HEK293 (cell line): ENCODE results near the gene C2orf78.

ENCODE experiments used
- MYNN ChIP-seq: fragments of 450-650 bp; formaldehyde crosslinking; IDR thresholded peaks from 2 replicates; pipeline ENCODE4 v1.5.1; 2016; ENCODE audit warnings: missing biosample characterization, missing genetic modification characterization, borderline replicate concordance
- YY1 ChIP-seq: fragments of 450-650 bp; formaldehyde crosslinking; IDR thresholded peaks from 2 replicates; pipeline ENCODE4 v1.5.1; 2018; ENCODE audit warnings: missing biosample characterization, missing genetic modification characterization
- ZBTB7A ChIP-seq: fragments of 450-650 bp; formaldehyde crosslinking; IDR thresholded peaks from 2 replicates; pipeline ENCODE4 v1.5.1; 2016; ENCODE audit warnings: low read depth, missing biosample characterization, missing genetic modification characterization
- ZNF2 ChIP-seq: fragments of 450-650 bp; formaldehyde crosslinking; IDR thresholded peaks from 2 replicates; pipeline ENCODE4 v1.5.1; 2016; ENCODE audit warnings: missing biosample characterization, missing genetic modification characterization
- ZNF214 ChIP-seq: fragments of 450-650 bp; formaldehyde crosslinking; IDR thresholded peaks from 2 replicates; pipeline ENCODE4 v1.5.1; 2017; ENCODE audit warnings: missing biosample characterization, mild to moderate bottlenecking, missing genetic modification characterization, borderline replicate concordance
- ZNF24 ChIP-seq: fragments of 450-650 bp; formaldehyde crosslinking; IDR thresholded peaks from 2 replicates; pipeline ENCODE4 v1.5.1; 2016; ENCODE audit warnings: missing biosample characterization, missing genetic modification characterization
- ZNF362 ChIP-seq: fragments of 450-650 bp; formaldehyde crosslinking; IDR thresholded peaks from 2 replicates; pipeline ENCODE4 v1.5.1; 2016; ENCODE audit warnings: missing biosample characterization, missing genetic modification characterization
- ZNF416 ChIP-seq: fragments of 450-650 bp; formaldehyde crosslinking; IDR thresholded peaks from 2 replicates; pipeline ENCODE4 v1.5.1; 2016; ENCODE audit warnings: missing biosample characterization, missing genetic modification characterization
- ZNF514 ChIP-seq: fragments of 450-650 bp; formaldehyde crosslinking; IDR thresholded peaks from 2 replicates; pipeline ENCODE4 v1.5.1; 2016; ENCODE audit warnings: missing biosample characterization, missing genetic modification characterization
- TF ChIP-seq, protein P1 (sequence below): fragments of 450-650 bp; formaldehyde crosslinking; IDR thresholded peaks from 2 replicates; pipeline ENCODE4 v1.5.1; 2016; ENCODE audit warnings: missing biosample characterization, missing genetic modification characterization

- TF ChIP-seq, protein P1, sequence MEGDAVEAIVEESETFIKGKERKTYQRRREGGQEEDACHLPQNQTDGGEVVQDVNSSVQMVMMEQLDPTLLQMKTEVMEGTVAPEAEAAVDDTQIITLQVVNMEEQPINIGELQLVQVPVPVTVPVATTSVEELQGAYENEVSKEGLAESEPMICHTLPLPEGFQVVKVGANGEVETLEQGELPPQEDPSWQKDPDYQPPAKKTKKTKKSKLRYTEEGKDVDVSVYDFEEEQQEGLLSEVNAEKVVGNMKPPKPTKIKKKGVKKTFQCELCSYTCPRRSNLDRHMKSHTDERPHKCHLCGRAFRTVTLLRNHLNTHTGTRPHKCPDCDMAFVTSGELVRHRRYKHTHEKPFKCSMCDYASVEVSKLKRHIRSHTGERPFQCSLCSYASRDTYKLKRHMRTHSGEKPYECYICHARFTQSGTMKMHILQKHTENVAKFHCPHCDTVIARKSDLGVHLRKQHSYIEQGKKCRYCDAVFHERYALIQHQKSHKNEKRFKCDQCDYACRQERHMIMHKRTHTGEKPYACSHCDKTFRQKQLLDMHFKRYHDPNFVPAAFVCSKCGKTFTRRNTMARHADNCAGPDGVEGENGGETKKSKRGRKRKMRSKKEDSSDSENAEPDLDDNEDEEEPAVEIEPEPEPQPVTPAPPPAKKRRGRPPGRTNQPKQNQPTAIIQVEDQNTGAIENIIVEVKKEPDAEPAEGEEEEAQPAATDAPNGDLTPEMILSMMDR (tag by site-specific recombination), result no peak
- TF ChIP-seq ZNF24, result no peak
- TF ChIP-seq MYNN, result no peak
- TF ChIP-seq ZNF2 (tag by site-specific recombination), result no peak
- no peak for TF ChIP-seq ZBTB7A (tag by site-specific recombination)
- no peak for TF ChIP-seq ZNF514 (tag by site-specific recombination)
- TF ChIP-seq ZNF416 (tag by site-specific recombination), result no peak
- no peak for TF ChIP-seq ZNF362 (tag by site-specific recombination)
- no peak for TF ChIP-seq ZNF214 (tag by site-specific recombination)
- TF ChIP-seq YY1, result no peak
These were observed 43.8 kb downstream of the C2orf78 start for GRCh38 chr2:73827660-73828388.
